Tibial nerve (tissue), 4 donors: ENCODE data around the gene ZBTB1. TPM values are rescaled to one million over a fixed set of nuclear protein-coding genes. Genes with fewer than 3 reads are reported as not detected.
A peak's percentile ranks its signal among the peaks of the same experiment; 100 is the strongest.

Experiments used
- DNase-seq, 2 donors: peaks; one replicate each; pipeline ENCODE4 v3.0.0-alpha.2; 2019; ENCODE audit warnings: low spot score in 2 of 2
- H3K27ac ChIP-seq, 4 donors: fragments of 200-600 bp; sonication (generic) in 3 of 4; one replicate each; pipeline ENCODE4 v1.5.1; 2017 to 2019; ENCODE audit warnings: mild to moderate bottlenecking in 1 of 4
- H3K27me3 ChIP-seq, 2 donors: fragments of 200-600 bp; sonication (generic) in 1 of 2; one replicate each; pipeline versions ENCODE4 v1.5.1 to v1.6.0; 2017 to 2019
- H3K36me3 ChIP-seq, 3 donors: fragments of 200-600 bp; sonication (generic); one replicate each; pipeline ENCODE4 v1.5.1; 2018 to 2019
- H3K4me1 ChIP-seq, 4 donors: fragments of 200-600 bp; sonication (generic) in 3 of 4; one replicate each; pipeline ENCODE4 v1.5.1; 2017 to 2019
- H3K4me3 ChIP-seq, 4 donors: fragments of 200-600 bp; sonication (generic) in 3 of 4; one replicate each; pipeline ENCODE4 v1.5.1; 2017 to 2019; ENCODE audit warnings: mild to moderate bottlenecking in 1 of 4, moderate library complexity in 1 of 4
- H3K9me3 ChIP-seq, 4 donors: fragments of 200-600 bp; sonication (generic) in 3 of 4; one replicate each; pipeline ENCODE4 v1.5.1; 2017 to 2019
- EP300 ChIP-seq, 2 donors: sonication (generic); formaldehyde crosslinking; IDR thresholded peaks; one replicate each; pipeline ENCODE4 v1.6.1; 2017; ENCODE audit warnings: antibody characterized with exemption in 2 of 2, mild to moderate bottlenecking in 1 of 2
- POLR2A ChIP-seq, 2 donors: fragments of 450-650 bp; IDR thresholded peaks; one replicate each; pipeline ENCODE4 v1.6.1; 2017; ENCODE audit warnings: antibody characterized with exemption in 2 of 2, mild to moderate bottlenecking in 2 of 2, moderate library complexity in 2 of 2
- WGBS, 2 donors: methylation state at CpG; one replicate each; pipeline ENCODE4 v1.1.5; 2018; 5-methylcytosine and 5-hydroxymethylcytosine counted together
- total RNA-seq, 4 donors: library from RNA; depleted of rRNA; stranded (reverse); fragments of >200 nt; gene quantifications; one replicate each; pipeline ENCODE4 v1.1.0, GENCODE V29; 2016
- TF ChIP-seq, protein P1 (sequence below), 5 experiments: fragments of 200-600 bp in 3 of 5; fragments of 450-650 bp in 2 of 5; sonication (generic) in 3 of 5; IDR thresholded peaks; one replicate each; pipeline ENCODE4 v1.5.1; 2016 to 2019; ENCODE audit warnings: antibody characterized with exemption in 5 of 5, mild to moderate bottlenecking in 3 of 5, moderate library complexity in 2 of 5

ZBTB1 gene
- total RNA-seq, 4 donors from 2014 or later, result 46.5 to 66.9 (median 55.9) TPM

DNA sequence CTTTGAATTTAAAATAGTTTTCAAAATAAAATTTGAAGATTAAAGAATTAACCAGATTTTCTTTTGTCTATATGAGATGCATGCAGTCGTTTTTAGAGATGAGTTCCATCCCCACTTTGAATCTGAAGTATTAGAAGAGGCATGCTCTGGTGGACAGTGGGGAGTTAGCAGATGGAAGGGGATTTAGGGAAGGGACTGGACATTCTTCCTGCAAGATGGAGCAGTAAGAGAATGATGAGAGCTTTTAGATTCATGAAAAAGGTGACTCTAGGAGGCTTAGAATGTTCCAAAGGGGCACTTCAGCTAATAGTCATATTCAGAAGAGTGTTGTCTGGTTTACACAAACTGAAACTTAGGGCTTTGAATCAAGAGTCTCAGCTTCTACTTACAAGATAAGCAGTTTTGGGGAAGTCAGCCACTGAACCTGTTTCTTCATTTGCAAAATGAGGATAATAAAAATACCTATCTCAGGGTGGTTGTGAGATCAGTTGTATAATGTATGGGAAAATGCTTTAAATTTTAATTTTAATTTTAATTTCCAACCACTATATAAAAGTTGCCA lies 3.7 kb downstream of the ZBTB1 start:
- 29 to 32% methylated on average over 1 of the region's 1 CpG for WGBS, 2 donors
- Histone ChIP-seq H3K9me3 (no peaks in the 10 kb centered on the region), H3K4me1 (peaks cover 0 to 74% (median 33%) of the 10 kb centered on the region in 4 donors), H3K27ac (peak overlapping the region in 1 of 4 donors; percentile 99), H3K27me3 (no peaks in the 10 kb centered on the region), H3K36me3 (no peaks in the 10 kb centered on the region), H3K4me3 (no peak overlapping the region)
- DNase-seq, result no peak
- TF ChIP-seq, protein P1, sequence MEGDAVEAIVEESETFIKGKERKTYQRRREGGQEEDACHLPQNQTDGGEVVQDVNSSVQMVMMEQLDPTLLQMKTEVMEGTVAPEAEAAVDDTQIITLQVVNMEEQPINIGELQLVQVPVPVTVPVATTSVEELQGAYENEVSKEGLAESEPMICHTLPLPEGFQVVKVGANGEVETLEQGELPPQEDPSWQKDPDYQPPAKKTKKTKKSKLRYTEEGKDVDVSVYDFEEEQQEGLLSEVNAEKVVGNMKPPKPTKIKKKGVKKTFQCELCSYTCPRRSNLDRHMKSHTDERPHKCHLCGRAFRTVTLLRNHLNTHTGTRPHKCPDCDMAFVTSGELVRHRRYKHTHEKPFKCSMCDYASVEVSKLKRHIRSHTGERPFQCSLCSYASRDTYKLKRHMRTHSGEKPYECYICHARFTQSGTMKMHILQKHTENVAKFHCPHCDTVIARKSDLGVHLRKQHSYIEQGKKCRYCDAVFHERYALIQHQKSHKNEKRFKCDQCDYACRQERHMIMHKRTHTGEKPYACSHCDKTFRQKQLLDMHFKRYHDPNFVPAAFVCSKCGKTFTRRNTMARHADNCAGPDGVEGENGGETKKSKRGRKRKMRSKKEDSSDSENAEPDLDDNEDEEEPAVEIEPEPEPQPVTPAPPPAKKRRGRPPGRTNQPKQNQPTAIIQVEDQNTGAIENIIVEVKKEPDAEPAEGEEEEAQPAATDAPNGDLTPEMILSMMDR (IDR thresholded peaks at IDR 0.05), result no peak
- TF ChIP-seq EP300 (IDR thresholded peaks at IDR 0.05), result no peak
- no peak for TF ChIP-seq POLR2A (IDR thresholded peaks at IDR 0.05)

DNA sequence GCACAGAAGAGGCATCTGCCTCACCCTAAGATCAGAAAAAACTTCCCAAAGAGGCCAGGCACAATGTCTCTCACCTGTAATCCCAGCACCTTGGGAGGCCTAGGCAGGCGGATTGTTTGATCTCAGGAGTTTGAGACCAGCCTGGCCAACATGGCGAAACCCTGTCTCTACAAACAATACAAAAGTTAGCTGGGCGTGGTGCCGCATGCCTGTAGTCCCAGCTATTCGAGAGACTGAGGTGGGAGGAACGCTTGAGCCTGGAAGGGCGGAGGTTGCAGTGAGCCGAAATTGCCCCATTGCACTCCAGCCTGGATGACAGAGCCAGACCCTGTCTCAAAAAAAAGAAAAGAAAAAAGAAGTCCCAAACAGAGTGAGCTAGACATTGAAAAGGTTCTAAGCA lies 4.5 kb downstream of the ZBTB1 start:
- Histone ChIP-seq H3K4me3 (no peak overlapping the region), H3K9me3 (no peaks in the 10 kb centered on the region), H3K4me1 (peaks cover 0 to 79% (median 35%) of the 10 kb centered on the region in 4 donors), H3K27me3 (no peaks in the 10 kb centered on the region), H3K27ac (peak overlapping the region in 1 of 4 donors; percentile 12), H3K36me3 (no peaks in the 10 kb centered on the region)
- TF ChIP-seq POLR2A (IDR thresholded peaks at IDR 0.05), result no peak
- no peak for TF ChIP-seq EP300 (IDR thresholded peaks at IDR 0.05)
- TF ChIP-seq, protein P1 (IDR thresholded peaks at IDR 0.05), result no peak
- 70 to 78% methylated on average over 7 to 8 of the region's 8 CpGs for WGBS, 2 donors
- DNase-seq, result no peak

DNA sequence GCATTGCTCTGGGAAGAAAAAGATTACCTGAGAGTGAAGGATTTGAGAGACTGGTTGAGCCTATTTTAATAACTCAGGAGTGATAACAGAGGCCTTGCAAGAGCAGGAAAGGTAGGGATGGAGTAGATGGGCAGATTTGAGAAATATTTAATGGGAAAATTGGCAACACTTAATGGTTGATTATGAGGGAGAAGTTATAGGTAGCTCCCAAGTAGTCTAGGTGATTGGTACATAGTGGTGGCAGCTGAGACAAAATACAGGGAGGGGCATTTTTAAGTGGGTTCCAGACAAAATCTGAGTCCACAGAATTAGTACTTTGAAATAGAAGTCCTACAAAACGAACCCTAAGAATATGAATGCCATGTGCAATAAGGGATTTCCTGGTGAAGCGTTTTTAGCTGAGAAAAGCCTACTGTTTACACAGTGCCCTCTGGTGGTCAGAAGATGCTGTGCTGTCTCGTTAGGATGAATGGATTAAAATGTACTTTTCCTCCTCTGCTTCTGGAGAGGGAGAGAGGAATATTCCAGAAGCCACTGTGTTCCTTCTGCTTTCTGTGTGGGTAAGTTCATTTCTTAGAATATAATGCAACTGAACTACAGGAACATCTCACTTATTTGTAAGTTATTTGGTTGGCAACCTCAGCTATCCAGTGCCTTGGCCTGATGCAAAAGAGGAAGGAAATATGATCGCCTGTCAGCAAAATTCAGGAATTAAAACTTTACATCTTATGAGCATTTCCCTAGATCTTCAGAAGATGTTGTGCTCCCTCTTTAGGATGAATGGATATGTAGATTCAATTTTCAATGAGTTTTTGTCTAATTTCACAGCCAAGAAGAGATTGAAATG lies 6.5 kb downstream of the ZBTB1 start:
- H3K36me3 ChIP-seq, result no peaks in the 10 kb centered on the region
- H3K27ac ChIP-seq, result peak overlapping the region in 3 of 4 donors; percentile 4 to 59 (median 15)
- H3K27me3 ChIP-seq, result no peaks in the 10 kb centered on the region
- peak; percentile 67 to 93 for DNase-seq
- no peak overlapping the region for H3K4me3 ChIP-seq
- peaks cover 0 to 91% (median 38%) of the 10 kb centered on the region in 4 donors for H3K4me1 ChIP-seq
- no peaks in the 10 kb centered on the region for H3K9me3 ChIP-seq
- TF ChIP-seq EP300 (IDR thresholded peaks at IDR 0.05) (peak in 1 of 2 donors; percentile 63), POLR2A (IDR thresholded peaks at IDR 0.05) (no peak)
- TF ChIP-seq, protein P1 (IDR thresholded peaks at IDR 0.05), result peak; percentile 84 to 91 (median 87)
- WGBS, 2 donors, result 23% methylated on average over 4 of the region's 4 CpGs

DNA sequence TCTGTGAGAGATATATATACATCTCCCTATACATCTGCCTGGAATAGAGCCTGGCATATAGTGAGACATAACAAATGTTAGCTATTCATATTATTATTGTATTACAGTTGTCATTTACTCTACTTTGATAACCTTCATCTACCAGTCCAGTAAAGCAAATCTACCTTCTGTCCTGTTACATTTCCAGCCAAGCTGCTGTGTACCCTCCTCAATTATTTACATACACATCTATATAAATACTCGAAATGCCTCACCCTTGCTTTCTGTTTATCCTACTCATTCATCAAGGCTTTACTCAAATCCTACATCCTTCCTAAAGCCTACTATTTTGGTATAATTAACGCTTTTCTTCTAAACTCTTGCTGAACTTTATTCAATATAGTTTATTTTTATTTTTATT lies 8.7 kb downstream of the ZBTB1 start:
- H3K4me1 ChIP-seq, result peaks cover 0 to 84% (median 27%) of the 10 kb centered on the region in 4 donors
- TF ChIP-seq, protein P1 (IDR thresholded peaks at IDR 0.05), result no peak
- TF ChIP-seq EP300 (IDR thresholded peaks at IDR 0.05), result no peak
- TF ChIP-seq POLR2A (IDR thresholded peaks at IDR 0.05), result no peak

DNA sequence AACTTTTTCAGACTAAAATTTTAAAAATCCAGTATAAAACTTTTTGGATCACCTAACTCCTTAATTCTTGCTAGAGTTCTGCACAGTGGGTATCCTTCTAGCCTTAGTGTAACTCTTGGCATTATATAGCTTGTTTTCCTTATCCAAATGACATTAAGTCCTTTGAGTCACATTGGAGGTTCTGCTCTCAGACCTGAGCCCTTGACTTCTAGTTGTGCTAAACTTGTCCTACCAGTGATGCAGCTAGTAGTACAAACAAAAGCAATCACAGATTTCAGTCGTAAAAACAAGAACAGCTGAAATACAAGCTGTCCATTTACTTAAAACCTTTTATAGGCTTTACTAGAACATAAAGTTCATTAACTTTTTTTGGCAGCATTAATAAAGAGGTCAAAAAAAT lies 10.5 kb downstream of the ZBTB1 start:
- WGBS, 2 donors, result 14 to 34% methylated on average over 1 of the region's 1 CpG
- H3K27me3 ChIP-seq, result no peaks in the 10 kb centered on the region
- no peak for DNase-seq
- H3K4me3 ChIP-seq, result no peak overlapping the region
- no peak for TF ChIP-seq POLR2A (IDR thresholded peaks at IDR 0.05)
- peaks cover 0 to 68% (median 23%) of the 10 kb centered on the region in 4 donors for H3K4me1 ChIP-seq
- H3K36me3 ChIP-seq, result no peaks in the 10 kb centered on the region
- peak overlapping the region in 1 of 4 donors; percentile 29 for H3K27ac ChIP-seq
- H3K9me3 ChIP-seq, result no peaks in the 10 kb centered on the region

More for the DNA sequence above, 8.7 kb downstream of the ZBTB1 start:
- no peaks in the 10 kb centered on the region for H3K36me3 ChIP-seq
- H3K27me3 ChIP-seq, result no peaks in the 10 kb centered on the region
- DNase-seq, result no peak
- no peak overlapping the region for H3K4me3 ChIP-seq
- 87 to 91% methylated on average over 2 of the region's 2 CpGs for WGBS, 2 donors
- no peak overlapping the region for H3K27ac ChIP-seq
- no peaks in the 10 kb centered on the region for H3K9me3 ChIP-seq
